Sigmoid colon (tissue), 4 donors: ENCODE results near the gene PACRG.

Experiments
- CTCF ChIP-seq, 4 experiments: fragments of 450-650 bp in 3 of 4; fragments of 200-600 bp in 1 of 4; IDR thresholded peaks; one replicate each; pipeline ENCODE4 v1.5.1; 2016 to 2019; ENCODE audit warnings: antibody characterized with exemption in 4 of 4, mild to moderate bottlenecking in 3 of 4, moderate library complexity in 2 of 4
- POLR2A ChIP-seq, 2 donors: fragments of 450-650 bp; IDR thresholded peaks; one replicate each; pipeline ENCODE4 v1.6.1; 2016; ENCODE audit warnings: antibody characterized with exemption in 2 of 2, mild to moderate bottlenecking in 2 of 2, moderate library complexity in 2 of 2
- POLR2AphosphoS5 ChIP-seq, 4 donors: sonication (generic); formaldehyde crosslinking; IDR thresholded peaks; one replicate each; pipeline ENCODE4 v1.6.1; 2017; ENCODE audit warnings: antibody characterized with exemption in 4 of 4

DNA sequence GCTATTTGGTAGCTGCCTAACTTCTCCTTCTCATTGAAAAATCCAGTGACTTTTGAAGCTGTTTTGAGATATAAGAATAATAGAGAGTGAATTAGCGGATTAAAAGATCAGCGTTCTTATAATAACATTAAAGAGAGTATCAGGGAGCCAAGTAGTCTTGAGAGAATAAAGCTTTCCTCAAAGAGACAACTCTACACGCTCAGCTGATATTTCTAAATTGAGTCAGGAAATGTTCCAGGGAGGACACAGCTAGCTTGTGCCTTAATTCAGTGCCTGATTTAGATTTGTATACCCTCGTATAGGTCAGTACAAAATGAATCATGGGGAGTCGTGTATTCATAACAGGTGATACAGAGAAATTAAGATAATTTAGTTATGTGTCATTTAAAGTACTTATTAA is 611.7 kb downstream of the PACRG start:
- no peak for TF ChIP-seq CTCF (IDR thresholded peaks at IDR 0.05)
- no peak for TF ChIP-seq POLR2AphosphoS5 (IDR thresholded peaks at IDR 0.05)
- no peak for TF ChIP-seq POLR2A (IDR thresholded peaks at IDR 0.05)
